GM12878 (cell line): Measurements from ENCODE around the gene SURF2. TPM values are rescaled to one million over a fixed set of nuclear protein-coding genes. Genes with fewer than 3 reads are reported as not detected.

Source experiments
- ATAC-seq: fragments of 200-7000 bp; cut with Tn5 transposase; 3 replicates; pipeline ENCODE4 v1.9.1; 2020; ENCODE audit warnings: mild to moderate bottlenecking, moderate library complexity
- BruUV-seq: library from RNA; stranded (reverse); fragments of 400-500 nt; replicated peaks from 2 replicates; lab custom pipeline; 2021; lab: Mats Ljungman, UMichigan
- CTCF ChIA-PET: fragments of 300-600 bp; sonication (Branson Sonifier 250); formaldehyde crosslinking; extraction: SDS; loops from one replicate; lab custom pipeline; 2021; ENCODE audit warnings: inconsistent platforms; lab: Yijun Ruan, JAX
- POLR2A ChIA-PET: fragments of 350-600 bp; formaldehyde crosslinking; extraction: SDS; loops from one replicate; lab custom pipeline; 2021; ENCODE audit warnings: inconsistent platforms; lab: Charles Lee
- RAD21 ChIA-PET: fragments of 300-600 bp; sonication (Branson Sonifier 250); formaldehyde crosslinking; loops from one replicate; lab custom pipeline; 2023; ENCODE audit warnings: antibody characterized with exemption; ENCODE audit not compliant: unreplicated experiment; lab: Charles Lee
- SMC1A ChIA-PET: fragments of 300-600 bp; sonication (Branson Sonifier 250); formaldehyde crosslinking; loops from one replicate; lab custom pipeline; 2023; ENCODE audit not compliant: unreplicated experiment, uncharacterized antibody; lab: Charles Lee
- DNase-seq: peaks from one replicate; pipeline ENCODE4 v3.0.0-alpha.2; 2011; ENCODE audit warnings: low read depth, low spot score
- FAIRE-seq: peaks from 3 replicates; lab custom pipeline; 2011; peaks lifted over from hg19 to GRCh38; lab: Jason Lieb, UNC
- H2AFZ ChIP-seq: 2 replicates; pipeline ENCODE4 v1.6.0; 2011; ENCODE audit warnings: low read depth, low read length, control low read depth; ENCODE audit not compliant: control insufficient read depth
- H3K27ac ChIP-seq: 2 replicates; pipeline ENCODE4 v1.5.1; 2011; ENCODE audit warnings: control low read depth; ENCODE audit not compliant: control insufficient read depth, insufficient read depth
- H3K27me3 ChIP-seq, 2 experiments: replicated peaks in 1 of 2; 2 replicates each; pipeline versions ENCODE4 v1.6.0 to v1.6.1; 2011; ENCODE audit warnings: low read length in 1 of 2; ENCODE audit not compliant: control insufficient read depth in 2 of 2, insufficient read depth in 2 of 2
- H3K36me3 ChIP-seq, 2 experiments: 2 replicates each; pipeline ENCODE4 v1.5.1; 2011; ENCODE audit warnings: low read length in 1 of 2; ENCODE audit not compliant: control insufficient read depth in 2 of 2, insufficient read depth in 2 of 2
- H3K4me1 ChIP-seq: 2 replicates; pipeline ENCODE4 v1.6.1; 2011; ENCODE audit warnings: mild to moderate bottlenecking, low read length, moderate library complexity, mixed read lengths; ENCODE audit not compliant: control insufficient read depth, insufficient read depth
- H3K4me2 ChIP-seq: 2 replicates; pipeline ENCODE4 v1.6.0; 2011; ENCODE audit warnings: control low read depth; ENCODE audit not compliant: control insufficient read depth, insufficient read depth
- H3K4me3 ChIP-seq: fragments of 200-600 bp; sonication (generic); 2 replicates; pipeline ENCODE4 v1.5.1; 2016
- H3K79me2 ChIP-seq: 2 replicates; pipeline ENCODE4 v1.6.0; 2011; ENCODE audit warnings: low read length; ENCODE audit not compliant: control insufficient read depth, insufficient read depth
- H3K9ac ChIP-seq: 2 replicates; pipeline ENCODE4 v1.8.0; 2011; ENCODE audit warnings: low read length, control low read depth, mixed read lengths; ENCODE audit not compliant: control insufficient read depth, insufficient read depth
- H3K9me3 ChIP-seq: replicated peaks from 3 replicates; pipeline ENCODE4 v1.5.1; 2011; ENCODE audit warnings: mild to moderate bottlenecking, low read length; ENCODE audit not compliant: control insufficient read depth, insufficient read depth
- H4K20me1 ChIP-seq: 2 replicates; pipeline ENCODE4 v1.6.0; 2011; ENCODE audit not compliant: control insufficient read depth, insufficient read depth
- CREB1 ChIP-seq: IDR thresholded peaks from 2 replicates; pipeline ENCODE4 v1.6.1; 2012; ENCODE audit warnings: low read depth, mild to moderate bottlenecking, inconsistent platforms
- CREM ChIP-seq: IDR thresholded peaks from 2 replicates; pipeline ENCODE4 v1.6.1; 2014; ENCODE audit warnings: antibody characterized with exemption, low read depth
- FOXK2 ChIP-seq: fragments of 450-650 bp; IDR thresholded peaks from 2 replicates; pipeline ENCODE4 v1.6.1; 2017; ENCODE audit warnings: mild to moderate bottlenecking, moderate library complexity
- KLF5 ChIP-seq: fragments of 450-650 bp; IDR thresholded peaks from 2 replicates; pipeline ENCODE4 v1.6.1; 2014; ENCODE audit warnings: mild to moderate bottlenecking; ENCODE audit not compliant: partially characterized antibody
- NR2C2 ChIP-seq: IDR thresholded peaks from 2 replicates; pipeline ENCODE4 v1.6.1; 2011; ENCODE audit warnings: borderline replicate concordance, low read depth; ENCODE audit not compliant: control insufficient read depth, insufficient read length
- PAX5 ChIP-seq: IDR thresholded peaks from 2 replicates; pipeline ENCODE4 v1.6.1; 2011; ENCODE audit warnings: low read depth, low read length, borderline replicate concordance
- RCOR1 ChIP-seq: conservative IDR thresholded peaks from 2 replicates; pipeline ENCODE4 v1.6.1; 2012; ENCODE audit warnings: low read depth, low read length, improper control_type of control experiment
- SIX5 ChIP-seq: IDR thresholded peaks from 2 replicates; pipeline ENCODE4 v1.6.1; 2011; ENCODE audit warnings: mild to moderate bottlenecking, low read depth, low read length, moderate library complexity; ENCODE audit not compliant: severe bottlenecking
- SMC3 ChIP-seq: IDR thresholded peaks from 2 replicates; pipeline ENCODE4 v1.6.1; 2011; ENCODE audit warnings: low read length, improper control_type of control experiment, borderline replicate concordance
- SPI1 ChIP-seq: IDR thresholded peaks from 2 replicates; pipeline ENCODE4 v1.6.1; 2011; ENCODE audit warnings: low read depth, mild to moderate bottlenecking, low read length, moderate library complexity, borderline replicate concordance; ENCODE audit not compliant: insufficient read depth
- SUPT20H ChIP-seq: IDR thresholded peaks from 2 replicates; pipeline ENCODE4 v1.6.1; 2011; ENCODE audit warnings: low read depth, mild to moderate bottlenecking, low read length, moderate library complexity, borderline replicate concordance; ENCODE audit not compliant: control insufficient read depth
- TBL1XR1 ChIP-seq: IDR thresholded peaks from 2 replicates; pipeline ENCODE4 v1.6.1; 2012; ENCODE audit warnings: low read depth, low read length, improper control_type of control experiment
- ZNF207 ChIP-seq: fragments of 450-650 bp; IDR thresholded peaks from 2 replicates; pipeline ENCODE4 v1.6.1; 2014; ENCODE audit warnings: antibody characterized with exemption, mild to moderate bottlenecking, borderline replicate concordance
- WGBS: methylation state at CpG from one replicate; pipeline ENCODE4 v1.1.6; 2016; ENCODE audit warnings: low lambda C conversion rate; ENCODE audit not compliant: insufficient replicate concordance, insufficient coverage; ENCODE audit errors: missing lambda C conversion rate; 5-methylcytosine and 5-hydroxymethylcytosine counted together
- in situ Hi-C: fragments of 300-500 bp; cut with MboI; formaldehyde crosslinking; loops from 9 replicates; pipeline ENCODE4 v1.14.3; 2018; ENCODE audit warnings: mixed read lengths
- intact Hi-C: fragments of 100-400 bp; cut with micrococcal nuclease; formaldehyde crosslinking; loops from one replicate; pipeline ENCODE4 v1.14.2; 2022; ENCODE audit not compliant: unreplicated experiment
- polyA plus RNA-seq, 11 experiments: library from polyadenylated mRNA; depleted of rRNA in 4 of 11; unstranded in 6 of 11; stranded (reverse) in 5 of 11; fragments of >200 nt; fragmentation: Nextera tagmentation in 4 of 11; fragmentation: Illumina TruSeq in 1 of 11; extraction: Ambion mirVana in 4 of 11; extraction: Trizol in 1 of 11; gene quantifications; 1 replicate in 1 of 11; 2 replicates in 10 of 11; pipeline versions ENCODE4 v1.2.1 to v1.2.3, GENCODE V29; 2011 to 2016; ENCODE audit warnings: inconsistent platforms in 2 of 11, missing spikeins in 2 of 11, low read depth in 1 of 11
- total RNA-seq, 4 experiments: library from RNA; depleted of rRNA in 3 of 4; stranded (reverse); fragments of >200 nt in 3 of 4; fragmentation: Illumina TruSeq in 1 of 4; extraction: Trizol in 1 of 4; gene quantifications; 2 replicates each; pipeline versions ENCODE4 v1.2.1 to v1.2.3, GENCODE V29; 2013 to 2021
- TF ChIP-seq, protein P1 (sequence below): fragments of 450-650 bp; IDR thresholded peaks from 2 replicates; pipeline ENCODE4 v1.6.1; 2018; ENCODE audit warnings: borderline replicate concordance, mild to moderate bottlenecking; ENCODE audit not compliant: partially characterized antibody
- TF ChIP-seq, protein P2 (sequence below): IDR thresholded peaks from 2 replicates; pipeline ENCODE4 v1.6.1; 2012; ENCODE audit warnings: improper control_type of control experiment, low read depth, low read length; ENCODE audit not compliant: insufficient replicate concordance

The SURF2 gene
- total and polyA plus RNA-seq, 10 of the 15 experiments (the other 5 are each of a cell fraction or from before 2014, with no cell fraction given): 4.0 to 41.7 (median 20.8) TPM

DNA sequence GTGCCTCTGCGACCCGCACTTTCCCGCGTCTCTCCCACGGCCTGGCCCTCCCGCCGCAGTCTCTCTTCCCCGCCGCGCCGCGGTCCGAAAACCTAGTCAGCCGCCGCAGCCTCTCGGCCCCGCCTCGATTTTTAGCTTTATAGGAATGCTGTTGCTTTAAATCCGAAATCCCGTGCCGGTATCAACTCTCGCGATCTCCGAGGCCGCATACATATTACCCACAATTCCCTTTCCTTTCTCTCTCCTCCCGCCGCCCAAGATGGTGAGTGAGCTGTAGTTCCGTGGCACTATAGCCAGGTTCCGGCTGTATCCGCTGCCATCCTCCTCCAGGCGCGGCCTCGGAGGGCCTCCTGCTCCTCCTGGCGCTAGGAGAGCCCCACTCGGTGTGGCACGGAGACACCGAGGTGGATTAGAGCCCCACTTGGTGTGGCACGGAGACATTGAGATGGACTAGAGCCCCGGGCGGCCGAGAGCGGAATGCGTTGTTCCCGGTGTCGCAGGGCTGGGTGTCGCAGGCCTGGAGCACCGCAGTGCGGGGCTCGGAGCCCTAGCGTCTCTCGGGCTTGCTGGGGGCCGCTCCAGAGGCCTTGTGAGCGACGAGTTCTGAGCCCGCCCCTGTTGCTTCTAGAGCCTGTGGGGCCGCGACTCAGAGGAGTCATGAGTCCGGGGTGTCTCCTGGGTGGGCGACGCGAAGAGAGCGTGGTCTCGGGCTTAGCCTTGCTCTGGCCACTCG, 8.2 kb upstream of the SURF2 start, which contains the start of the genes MED22 and RPL7A:
Gene MED22 (minus strand): TSS at position 147 of the 733 bp plus-strand sequence. CDS start 1,469 bp downstream, outside the sequence.
Gene RPL7A (plus strand): TSS at position 234 of the 733 bp plus-strand sequence. CDS start 26 bp downstream, at position 260.
- FAIRE-seq: peak; percentile 90
- no peaks in the 10 kb centered on the region for H3K9me3 ChIP-seq
- WGBS: under 1% methylated on average over 53 of the region's 64 CpGs
- peak within 1 kb of the TSS; percentile 100 for H3K4me3 ChIP-seq
- peak within 1 kb of the TSS; percentile 92 for H3K4me2 ChIP-seq
- peaks cover 47% of the 10 kb centered on the region for H3K79me2 ChIP-seq
- CTCF ChIA-PET: interaction anchor here (0.6 to 1.9 kb wide), 3 partner anchors 18 to 26 kb away, joined by 3 to 6 read pairs (median 4); no protein-coding TSS in a partner anchor
- H3K27me3 ChIP-seq: no peaks in the 10 kb centered on the region
- RAD21 ChIA-PET: interaction anchor here (1.1 kb wide), 1 partner anchor 29 kb away, joined by 4 read pairs; the partner anchor contains the start of gene STKLD1
- H3K4me1 ChIP-seq: peaks cover 12% of the 10 kb centered on the region
- POLR2A ChIA-PET: interaction anchor here (0.6 to 2.9 kb wide), 10 partner anchors 9 to 202 kb away, joined by 3 to 13 read pairs (median 6); partner anchors contain the start of genes CACFD1, STKLD1, SURF1 and SURF2
- DNase-seq: peak; percentile 91
- intact Hi-C loops (loop anchor here (1.0 to 5.0 kb wide), 2 partner anchors 12 to 129 kb away; partner anchors contain the start of genes SLC2A6 and SURF6), in situ Hi-C loops (no loop called here)
- H3K27ac ChIP-seq: peak within 1 kb of the TSS; percentile 96
- SMC1A ChIA-PET: interaction anchor here (0.9 to 1.1 kb wide), 5 partner anchors 13 to 68 kb away, joined by 3 to 5 read pairs (median 4); partner anchors contain the start of gene STKLD1
- no peaks in the 10 kb centered on the region; the same call in 1 of the 2 replicates for H4K20me1 ChIP-seq
- ATAC-seq: peak; percentile 84
- BruUV-seq: no TSS peak
- peak within 1 kb of the TSS; percentile 49 for H2AFZ ChIP-seq
- peaks cover 37 to 41% of the 10 kb centered on the region in 2 experiments for H3K36me3 ChIP-seq
- H3K9ac ChIP-seq: peak within 1 kb of the TSS; percentile 98
- TF ChIP-seq, protein P1, sequence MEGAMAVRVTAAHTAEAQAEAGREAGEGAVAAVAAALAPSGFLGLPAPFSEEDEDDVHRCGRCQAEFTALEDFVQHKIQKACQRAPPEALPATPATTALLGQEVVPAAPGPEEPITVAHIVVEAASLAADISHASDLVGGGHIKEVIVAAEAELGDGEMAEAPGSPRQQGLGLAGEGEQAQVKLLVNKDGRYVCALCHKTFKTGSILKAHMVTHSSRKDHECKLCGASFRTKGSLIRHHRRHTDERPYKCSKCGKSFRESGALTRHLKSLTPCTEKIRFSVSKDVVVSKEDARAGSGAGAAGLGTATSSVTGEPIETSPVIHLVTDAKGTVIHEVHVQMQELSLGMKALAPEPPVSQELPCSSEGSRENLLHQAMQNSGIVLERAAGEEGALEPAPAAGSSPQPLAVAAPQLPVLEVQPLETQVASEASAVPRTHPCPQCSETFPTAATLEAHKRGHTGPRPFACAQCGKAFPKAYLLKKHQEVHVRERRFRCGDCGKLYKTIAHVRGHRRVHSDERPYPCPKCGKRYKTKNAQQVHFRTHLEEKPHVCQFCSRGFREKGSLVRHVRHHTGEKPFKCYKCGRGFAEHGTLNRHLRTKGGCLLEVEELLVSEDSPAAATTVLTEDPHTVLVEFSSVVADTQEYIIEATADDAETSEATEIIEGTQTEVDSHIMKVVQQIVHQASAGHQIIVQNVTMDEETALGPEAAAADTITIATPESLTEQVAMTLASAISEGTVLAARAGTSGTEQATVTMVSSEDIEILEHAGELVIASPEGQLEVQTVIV: peak; percentile 31
- TF ChIP-seq SUPT20H: no peak
- TF ChIP-seq KLF5: peak; percentile 93
- TF ChIP-seq PAX5: peak; percentile 40
- peak; percentile 61 for TF ChIP-seq CREB1
- TF ChIP-seq CREM: peak; percentile 57; the same call in 1 of the 2 replicates
- TF ChIP-seq ZNF207: peak; percentile 96
- TF ChIP-seq TBL1XR1: no peak
- peak; percentile 20 for TF ChIP-seq SIX5
- TF ChIP-seq SMC3: no peak
- no peak for TF ChIP-seq NR2C2
- TF ChIP-seq RCOR1: peak; percentile 98
- no peak for TF ChIP-seq SPI1
- TF ChIP-seq, protein P2, sequence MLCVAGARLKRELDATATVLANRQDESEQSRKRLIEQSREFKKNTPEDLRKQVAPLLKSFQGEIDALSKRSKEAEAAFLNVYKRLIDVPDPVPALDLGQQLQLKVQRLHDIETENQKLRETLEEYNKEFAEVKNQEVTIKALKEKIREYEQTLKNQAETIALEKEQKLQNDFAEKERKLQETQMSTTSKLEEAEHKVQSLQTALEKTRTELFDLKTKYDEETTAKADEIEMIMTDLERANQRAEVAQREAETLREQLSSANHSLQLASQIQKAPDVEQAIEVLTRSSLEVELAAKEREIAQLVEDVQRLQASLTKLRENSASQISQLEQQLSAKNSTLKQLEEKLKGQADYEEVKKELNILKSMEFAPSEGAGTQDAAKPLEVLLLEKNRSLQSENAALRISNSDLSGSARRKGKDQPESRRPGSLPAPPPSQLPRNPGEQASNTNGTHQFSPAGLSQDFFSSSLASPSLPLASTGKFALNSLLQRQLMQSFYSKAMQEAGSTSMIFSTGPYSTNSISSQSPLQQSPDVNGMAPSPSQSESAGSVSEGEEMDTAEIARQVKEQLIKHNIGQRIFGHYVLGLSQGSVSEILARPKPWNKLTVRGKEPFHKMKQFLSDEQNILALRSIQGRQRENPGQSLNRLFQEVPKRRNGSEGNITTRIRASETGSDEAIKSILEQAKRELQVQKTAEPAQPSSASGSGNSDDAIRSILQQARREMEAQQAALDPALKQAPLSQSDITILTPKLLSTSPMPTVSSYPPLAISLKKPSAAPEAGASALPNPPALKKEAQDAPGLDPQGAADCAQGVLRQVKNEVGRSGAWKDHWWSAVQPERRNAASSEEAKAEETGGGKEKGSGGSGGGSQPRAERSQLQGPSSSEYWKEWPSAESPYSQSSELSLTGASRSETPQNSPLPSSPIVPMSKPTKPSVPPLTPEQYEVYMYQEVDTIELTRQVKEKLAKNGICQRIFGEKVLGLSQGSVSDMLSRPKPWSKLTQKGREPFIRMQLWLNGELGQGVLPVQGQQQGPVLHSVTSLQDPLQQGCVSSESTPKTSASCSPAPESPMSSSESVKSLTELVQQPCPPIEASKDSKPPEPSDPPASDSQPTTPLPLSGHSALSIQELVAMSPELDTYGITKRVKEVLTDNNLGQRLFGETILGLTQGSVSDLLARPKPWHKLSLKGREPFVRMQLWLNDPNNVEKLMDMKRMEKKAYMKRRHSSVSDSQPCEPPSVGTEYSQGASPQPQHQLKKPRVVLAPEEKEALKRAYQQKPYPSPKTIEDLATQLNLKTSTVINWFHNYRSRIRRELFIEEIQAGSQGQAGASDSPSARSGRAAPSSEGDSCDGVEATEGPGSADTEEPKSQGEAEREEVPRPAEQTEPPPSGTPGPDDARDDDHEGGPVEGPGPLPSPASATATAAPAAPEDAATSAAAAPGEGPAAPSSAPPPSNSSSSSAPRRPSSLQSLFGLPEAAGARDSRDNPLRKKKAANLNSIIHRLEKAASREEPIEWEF: no peak
- no peak for TF ChIP-seq FOXK2
